Right hindlimb (tissue), 1 donor: ENCODE measurements around the gene HNF4A.

Source experiments
- DNase-seq: peaks from one replicate; pipeline ENCODE4 v3.0.0-alpha.2; 2018

Gene HNF4A

GRCh38 chr20:44426879-44427790 is 71.6 kb downstream of the HNF4A start:
- no peak for DNase-seq

GRCh38 chr20:44427804-44428173 is 72.3 kb downstream of the HNF4A start:
- no peak for DNase-seq

- DNase-seq = no peak
Observed at GRCh38 chr20:44428174-44429016, 72.9 kb downstream of the HNF4A start.

GRCh38 chr20:44429017-44429339 is 73.5 kb downstream of the HNF4A start:
- DNase-seq = no peak

GRCh38 chr20:44429419-44430269 is 74.1 kb downstream of the HNF4A start:
- DNase-seq = no peak

GRCh38 chr20:44430270-44431065 is 75.0 kb downstream of the HNF4A start:
- no peak for DNase-seq

- DNase-seq = no peak
Observed at GRCh38 chr20:44431118-44431501, 75.6 kb downstream of the HNF4A start.

- no peak for DNase-seq
Observed at GRCh38 chr20:44431502-44432234, 76.2 kb downstream of the HNF4A start.

- no peak for DNase-seq
Observed at GRCh38 chr20:44432618-44433577, 77.4 kb downstream of the HNF4A start.

- no peak for DNase-seq
Observed at GRCh38 chr20:44433751-44434538, 78.4 kb downstream of the HNF4A start.

- no peak for DNase-seq
Observed at GRCh38 chr20:44435630-44436335, 80.3 kb downstream of the HNF4A start.

GRCh38 chr20:44436393-44436792 is 80.9 kb downstream of the HNF4A start:
- no peak for DNase-seq

- DNase-seq = no peak
Observed at GRCh38 chr20:44437497-44437896, 82.0 kb downstream of the HNF4A start.

- DNase-seq = no peak
Observed at GRCh38 chr20:44438782-44439181, 83.3 kb downstream of the HNF4A start.

- DNase-seq = no peak
Observed at GRCh38 chr20:44439318-44439717, 83.8 kb downstream of the HNF4A start.

GRCh38 chr20:44442298-44443070 is 87.0 kb downstream of the HNF4A start:
- DNase-seq = no peak

GRCh38 chr20:44445742-44446710 is 90.5 kb downstream of the HNF4A start:
- DNase-seq = no peak
